GM21737 (cell line): ENCODE results near the gene BMERB1.
"Not testable (repeated sequence)": the region's sequence is repeated elsewhere in the genome, so short reads cannot be mapped to it uniquely, and the experiment has no call there.

ENCODE experiments used
- ATAC-seq: cut with Tn5 transposase; IDR thresholded peaks from one replicate; pipeline ENCODE4 v1.9.1; 2021; ENCODE audit warnings: mild to moderate bottlenecking, moderate library complexity; ENCODE audit not compliant: unreplicated experiment

Gene BMERB1

GRCh38 chr16:15459791-15460190 is 25.4 kb downstream of the BMERB1 start:
- ATAC-seq = no peak

GRCh38 chr16:15460601-15461000 is 26.2 kb downstream of the BMERB1 start:
- no peak for ATAC-seq

- no peak for ATAC-seq
Measured at GRCh38 chr16:15461376-15461775, 27.0 kb downstream of the BMERB1 start.

GRCh38 chr16:15464401-15465186 is 30.2 kb downstream of the BMERB1 start:
- ATAC-seq = no peak

- ATAC-seq = no peak
Measured at GRCh38 chr16:15466131-15466530, 31.7 kb downstream of the BMERB1 start.

GRCh38 chr16:15466886-15467781 is 32.7 kb downstream of the BMERB1 start:
- no peak for ATAC-seq

- ATAC-seq = not testable (repeated sequence)
Measured at GRCh38 chr16:15476971-15477370, 42.6 kb downstream of the BMERB1 start.

GRCh38 chr16:15477802-15478201 is 43.4 kb downstream of the BMERB1 start:
- ATAC-seq = no peak

GRCh38 chr16:15482068-15482747 is 47.8 kb downstream of the BMERB1 start:
- ATAC-seq = no peak

- no peak for ATAC-seq
Measured at GRCh38 chr16:15482748-15483298, 48.4 kb downstream of the BMERB1 start.

GRCh38 chr16:15483857-15484256 is 49.5 kb downstream of the BMERB1 start:
- no peak for ATAC-seq

GRCh38 chr16:15484662-15485061 is 50.3 kb downstream of the BMERB1 start:
- ATAC-seq = no peak

GRCh38 chr16:15485175-15485574 is 50.8 kb downstream of the BMERB1 start:
- ATAC-seq = no peak

- no peak for ATAC-seq
Measured at GRCh38 chr16:15486661-15487060, 52.3 kb downstream of the BMERB1 start.

- no peak for ATAC-seq
Measured at GRCh38 chr16:15487336-15488284, 53.2 kb downstream of the BMERB1 start.

- ATAC-seq = no peak
Measured at GRCh38 chr16:15489016-15489415, 54.6 kb downstream of the BMERB1 start.

- no peak for ATAC-seq
Measured at GRCh38 chr16:15490123-15490711, 55.8 kb downstream of the BMERB1 start.

GRCh38 chr16:15491411-15491810 is 57.0 kb downstream of the BMERB1 start:
- ATAC-seq = no peak

GRCh38 chr16:15492091-15492740 is 57.8 kb downstream of the BMERB1 start:
- no peak for ATAC-seq
